GM19452 (cell line): Measurements from ENCODE around the gene RAPGEF1.
"Not testable (repeated sequence)": the region's sequence is repeated elsewhere in the genome, so short reads cannot be mapped to it uniquely, and the experiment has no call there.

Source experiments
- ATAC-seq: cut with Tn5 transposase; IDR thresholded peaks from one replicate; pipeline ENCODE4 v1.9.1; 2021; ENCODE audit not compliant: unreplicated experiment

The RAPGEF1 gene

DNA sequence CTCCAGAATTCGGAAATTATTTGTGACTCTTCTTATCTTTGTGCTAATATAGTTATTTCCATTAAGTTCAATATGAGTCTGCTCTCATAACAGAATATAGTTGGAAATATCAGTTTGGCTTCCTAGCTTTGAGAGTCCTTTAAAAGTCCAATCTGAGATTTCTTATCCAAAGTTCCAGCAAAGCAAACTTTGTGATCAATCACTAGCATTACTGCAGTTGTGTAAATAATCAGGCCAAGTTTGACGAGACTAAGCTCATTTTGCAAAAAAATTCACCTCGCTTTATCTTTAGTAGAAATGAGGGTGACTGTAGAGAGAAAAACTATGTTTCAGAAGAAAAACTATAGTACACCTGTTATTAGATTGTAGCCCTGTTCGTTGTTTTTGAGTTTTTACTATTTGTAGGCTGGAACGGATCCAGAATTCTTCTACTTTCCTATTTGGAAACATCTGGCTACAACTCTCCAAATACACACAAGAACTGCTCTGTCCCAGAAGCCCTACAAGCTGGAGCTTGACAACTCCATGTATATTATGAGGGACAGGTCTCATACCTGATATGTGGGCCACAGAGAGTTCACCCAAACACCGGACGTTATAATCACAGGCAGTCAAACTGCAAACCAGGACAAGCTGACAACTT, 47.8 kb downstream of the RAPGEF1 start:
- no peak for ATAC-seq

DNA sequence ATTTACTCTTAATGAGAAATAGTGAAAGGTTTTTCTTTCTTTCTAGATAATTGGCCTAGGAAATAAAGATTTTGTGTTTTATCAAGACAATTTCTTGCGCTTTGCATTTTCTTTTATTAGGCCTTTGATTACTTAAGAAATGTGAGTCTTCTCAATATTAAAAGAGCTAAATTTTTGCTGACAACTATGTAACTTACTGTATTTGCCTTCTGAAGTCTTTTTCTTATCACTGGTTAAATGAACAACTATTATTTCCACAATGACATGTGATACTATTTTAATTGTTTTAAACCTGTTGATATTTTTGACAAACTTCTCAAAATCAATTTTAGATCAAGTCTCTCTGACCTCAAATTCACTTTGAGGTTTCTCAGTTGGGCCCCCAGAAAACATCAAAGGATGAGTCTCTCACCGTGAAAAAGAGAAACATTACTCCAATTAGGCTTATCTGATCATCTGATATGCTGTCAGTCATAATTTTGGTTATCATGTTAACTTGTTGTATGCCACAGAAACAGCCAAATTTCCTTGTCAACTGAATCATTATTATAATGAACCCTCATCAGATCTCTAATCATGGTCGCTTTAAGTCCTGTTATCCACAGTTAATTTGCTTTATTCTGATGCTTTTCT, 48.8 kb downstream of the RAPGEF1 start:
- no peak for ATAC-seq

DNA sequence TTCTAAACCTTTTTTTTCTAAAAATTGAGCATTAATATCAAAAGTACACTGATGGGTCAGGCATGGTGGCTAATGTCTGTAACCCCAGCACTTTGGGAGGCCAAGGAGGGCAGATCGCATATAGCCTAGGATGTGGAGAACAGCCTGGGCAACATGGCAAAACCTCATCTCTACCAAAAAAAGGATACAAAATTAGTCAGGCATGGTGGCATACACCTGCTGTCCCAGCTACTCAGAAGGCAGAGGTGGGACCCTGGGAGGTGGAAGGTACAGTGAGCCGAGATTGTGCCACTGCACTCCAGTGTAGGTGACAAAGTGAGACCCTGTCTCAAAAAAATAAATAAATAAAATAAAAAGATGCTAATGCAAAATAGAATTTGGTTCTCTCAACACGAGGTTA, 49.4 kb downstream of the RAPGEF1 start:
- no peak for ATAC-seq

DNA sequence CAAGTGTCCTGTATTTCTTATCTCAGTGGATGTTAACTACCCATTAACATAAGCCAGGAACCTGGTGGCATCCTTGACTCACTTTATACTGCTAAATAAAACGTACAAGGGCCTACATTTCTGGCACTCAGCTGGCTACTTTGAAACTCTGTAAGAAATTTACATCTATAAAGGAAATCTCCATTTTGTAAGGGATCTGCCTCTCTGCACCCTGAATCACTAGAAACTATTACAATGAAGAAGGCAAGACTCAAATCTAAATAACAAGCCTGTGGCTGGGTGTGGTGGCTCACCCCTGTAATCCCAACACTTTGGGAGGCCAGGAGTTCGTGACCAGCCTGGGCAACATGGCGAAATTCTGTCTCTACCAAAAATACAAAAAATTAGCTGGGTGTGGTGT, 51.5 kb downstream of the RAPGEF1 start:
- ATAC-seq: no peak

DNA sequence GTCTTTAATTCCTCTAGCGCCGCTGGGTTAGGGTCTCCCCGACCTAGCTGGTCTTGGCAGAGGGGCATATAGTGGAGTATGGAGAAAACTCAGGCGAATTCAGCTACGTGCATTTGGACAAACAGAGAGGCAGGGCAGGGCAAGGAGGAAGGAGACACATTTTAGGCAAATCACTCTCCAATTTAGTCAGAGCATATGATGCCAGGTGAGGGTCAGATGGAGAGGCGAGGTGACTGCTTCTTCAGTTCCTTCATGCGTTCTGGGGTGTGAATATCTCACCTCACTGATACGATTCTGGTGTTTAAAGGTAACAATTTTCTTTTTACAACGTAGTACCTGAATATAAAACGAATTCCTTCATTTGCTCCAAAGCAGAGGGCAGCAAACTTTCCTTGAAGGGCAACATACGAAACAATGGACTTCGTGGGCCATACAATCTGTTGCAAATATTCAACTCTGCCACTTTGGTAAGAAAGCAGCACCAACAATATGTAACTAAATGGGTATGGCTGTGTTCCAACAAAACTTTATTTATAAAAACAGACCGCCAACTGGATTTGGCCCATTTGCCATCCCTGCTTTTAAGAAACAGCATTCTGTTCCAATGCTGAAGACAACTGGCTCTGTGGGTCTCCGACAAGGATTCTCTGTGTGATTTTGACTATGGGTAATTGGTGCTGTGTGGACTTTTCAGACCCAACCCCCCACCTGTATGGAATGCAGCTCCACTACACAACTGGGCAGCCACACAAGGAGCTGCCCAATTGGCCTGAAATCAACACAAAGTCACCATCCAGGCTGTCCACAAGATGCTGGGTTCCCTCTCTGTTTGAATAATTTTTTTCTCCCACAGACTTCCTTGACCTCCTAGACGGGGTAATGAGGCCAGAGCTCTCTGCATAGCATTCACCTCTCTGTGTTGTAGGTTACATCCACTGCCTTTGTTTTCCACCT, 53.8 kb downstream of the RAPGEF1 start:
- no peak for ATAC-seq

DNA sequence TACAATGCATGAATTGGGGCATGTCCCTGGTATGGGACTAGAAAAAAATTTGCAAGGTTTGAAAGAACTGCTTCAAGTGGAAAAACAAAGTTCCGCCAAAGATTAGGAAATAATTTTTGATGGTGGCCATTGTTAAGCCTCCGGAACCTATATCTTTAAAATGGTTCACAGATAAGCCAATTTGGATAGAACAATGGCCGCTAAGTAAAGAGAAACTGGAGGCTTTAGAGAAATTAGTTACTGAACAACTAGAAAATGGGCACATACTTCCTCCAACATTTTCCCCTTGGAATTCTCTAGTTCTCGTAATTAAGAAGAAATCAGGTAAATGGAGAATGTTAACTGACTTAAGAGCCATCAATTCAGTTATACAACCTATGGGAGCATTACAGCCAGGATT, 56.8 kb downstream of the RAPGEF1 start:
- ATAC-seq: not testable (repeated sequence)

DNA sequence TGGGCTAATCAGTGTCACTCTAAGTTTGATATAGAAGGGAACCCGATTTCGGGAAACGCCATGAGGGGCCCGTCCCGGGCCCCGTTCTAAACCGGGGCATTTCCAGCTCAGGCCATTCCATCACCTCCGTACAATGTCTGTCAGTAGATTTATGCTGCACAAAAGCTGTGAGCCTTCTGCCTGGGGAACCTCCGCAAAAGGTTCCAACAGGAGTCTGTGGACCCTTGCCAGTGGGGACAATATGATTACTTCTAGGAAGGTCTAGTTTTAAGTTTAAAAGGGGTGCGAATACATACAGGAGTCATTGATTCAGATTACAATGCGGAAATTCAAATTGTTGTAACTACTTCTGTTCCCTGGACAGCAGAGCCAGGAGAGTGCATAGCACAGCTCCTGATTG, 57.6 kb downstream of the RAPGEF1 start:
- no peak for ATAC-seq

DNA sequence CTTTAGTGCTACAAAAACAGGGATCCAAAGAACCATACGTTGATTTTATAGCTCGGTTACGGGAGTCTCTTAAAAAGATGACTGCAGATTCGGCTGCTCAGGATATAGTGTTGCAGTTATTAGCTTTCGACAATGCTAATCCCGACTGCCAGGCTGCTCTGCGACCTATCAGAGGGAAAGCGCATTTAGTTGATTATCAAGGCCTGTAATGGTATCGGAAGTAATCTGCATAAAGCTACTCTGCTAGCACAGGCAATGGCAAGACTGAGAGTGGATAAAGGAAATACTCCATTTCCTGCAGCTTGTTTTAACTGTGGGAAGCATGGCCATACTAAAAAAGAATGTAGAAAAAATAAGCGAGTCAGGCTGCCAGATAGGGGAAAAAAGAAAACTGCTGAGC, 58.0 kb downstream of the RAPGEF1 start:
- not testable (repeated sequence) for ATAC-seq

DNA sequence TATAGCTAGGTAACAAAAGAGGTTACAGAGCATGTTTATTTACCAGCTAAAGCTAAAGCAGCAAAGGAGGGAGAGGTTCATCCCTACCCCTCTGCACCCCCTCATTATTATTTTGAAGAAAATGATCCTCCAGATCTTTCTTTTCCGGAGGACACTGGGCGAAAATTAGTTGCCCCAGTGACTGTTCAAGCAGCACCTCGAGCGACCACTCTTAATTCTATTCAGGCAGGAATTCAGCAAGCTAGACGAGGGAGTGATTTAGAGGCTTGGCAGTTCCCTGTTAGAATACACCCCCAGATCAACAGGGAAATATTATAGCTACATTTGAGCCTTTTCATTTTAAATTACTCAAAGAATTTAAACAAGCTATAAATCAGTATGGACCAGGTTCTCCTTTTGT, 58.8 kb downstream of the RAPGEF1 start:
- ATAC-seq: not testable (repeated sequence)

DNA sequence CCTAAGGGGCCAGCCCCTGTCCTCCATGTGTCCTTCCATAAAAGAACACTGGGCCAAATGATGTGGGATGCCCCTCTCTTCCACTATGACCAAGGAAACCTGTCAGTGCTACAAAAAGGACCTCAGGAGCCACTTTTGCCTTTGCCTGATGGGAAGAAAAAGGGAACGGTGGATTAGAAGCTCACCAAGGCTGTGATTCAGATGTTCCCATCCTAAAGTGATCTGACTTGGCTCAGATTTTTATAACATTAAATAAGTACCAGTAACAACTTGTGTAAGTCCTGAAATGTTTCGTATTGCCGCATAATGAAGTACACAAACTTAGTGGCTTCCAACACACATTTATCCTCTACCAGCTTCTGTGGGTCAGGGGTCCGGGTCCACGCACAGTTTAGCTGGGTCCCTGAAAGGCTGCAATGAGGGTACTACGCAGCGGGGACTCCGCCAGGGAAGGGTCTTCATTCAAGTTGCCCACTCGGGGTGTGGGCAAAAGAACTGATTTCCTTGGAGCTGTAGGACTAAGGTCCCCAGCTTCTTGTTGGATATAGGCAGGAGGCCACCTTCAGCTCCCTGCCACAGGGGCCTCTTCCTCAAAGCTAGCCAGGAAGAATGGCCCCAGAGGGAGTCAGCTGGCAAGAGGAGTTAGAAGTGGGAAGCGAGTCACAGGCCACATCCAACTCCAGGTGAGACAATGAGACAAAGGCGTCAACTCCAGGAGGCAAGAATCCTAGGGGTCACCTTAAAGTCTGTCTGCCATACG, 60.4 kb downstream of the RAPGEF1 start:
- ATAC-seq: no peak

DNA sequence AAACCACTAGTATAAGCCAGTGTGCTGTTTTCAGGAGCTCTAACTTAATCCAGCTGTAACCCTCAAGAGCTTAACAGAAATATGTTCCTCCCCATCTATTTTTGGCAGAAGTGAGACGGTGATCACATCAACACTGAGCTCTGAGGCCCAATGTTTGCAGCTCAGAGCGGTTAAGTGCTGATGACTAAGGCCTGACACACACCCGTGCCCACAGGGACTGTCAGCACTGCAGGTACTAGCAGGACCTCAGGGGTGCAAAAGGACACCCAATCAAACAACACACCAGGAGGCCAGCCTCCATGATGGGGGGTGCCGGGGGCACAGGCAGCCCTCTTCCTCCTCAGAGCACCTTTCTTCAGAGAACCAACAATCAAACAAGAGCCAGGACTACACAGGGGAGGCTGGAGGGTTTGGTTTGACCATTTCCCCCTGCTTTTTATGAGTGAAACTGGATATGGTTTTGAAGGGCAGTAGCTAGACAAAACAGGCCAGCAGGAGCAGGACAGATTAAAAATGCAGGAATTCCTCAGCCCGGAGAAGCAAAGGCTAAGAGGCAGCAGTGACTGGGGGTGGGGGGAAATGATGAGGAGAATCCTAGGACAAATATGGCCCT, 61.3 kb downstream of the RAPGEF1 start:
- peak; percentile 86 for ATAC-seq

DNA sequence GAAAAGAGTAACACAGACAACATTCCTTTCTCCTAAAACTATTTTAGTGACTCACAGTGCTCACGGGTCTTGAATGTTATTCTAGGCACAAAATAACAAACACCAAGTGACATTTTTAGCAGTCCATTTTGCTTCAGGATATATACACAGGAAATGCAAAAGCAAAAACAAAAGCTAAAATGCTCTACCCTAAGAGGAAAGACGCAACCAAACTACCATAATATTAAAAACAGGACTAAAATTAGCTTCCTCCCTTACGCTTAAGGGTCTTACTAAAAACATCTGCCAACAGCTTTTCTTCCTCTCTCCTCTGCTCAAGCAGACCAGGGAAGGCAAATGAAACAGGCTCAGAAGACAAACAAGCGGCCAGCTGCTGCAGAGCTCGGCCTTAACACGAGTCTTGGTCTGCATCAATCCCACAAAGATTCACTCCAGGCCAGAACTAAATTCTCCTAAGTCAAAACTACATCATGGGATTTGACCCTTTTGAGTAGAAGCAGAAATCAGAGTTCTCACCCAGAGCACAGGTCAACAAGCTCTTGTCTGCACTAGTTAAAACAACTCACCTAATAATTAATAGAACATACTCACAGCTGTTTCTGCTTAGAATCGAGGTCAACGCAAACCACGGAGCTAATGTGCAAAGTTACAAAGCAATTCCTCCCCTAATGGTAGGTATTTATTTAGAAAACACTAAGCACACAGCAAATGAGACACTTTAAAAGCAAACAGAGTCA, 62.3 kb downstream of the RAPGEF1 start:
- no peak for ATAC-seq

DNA sequence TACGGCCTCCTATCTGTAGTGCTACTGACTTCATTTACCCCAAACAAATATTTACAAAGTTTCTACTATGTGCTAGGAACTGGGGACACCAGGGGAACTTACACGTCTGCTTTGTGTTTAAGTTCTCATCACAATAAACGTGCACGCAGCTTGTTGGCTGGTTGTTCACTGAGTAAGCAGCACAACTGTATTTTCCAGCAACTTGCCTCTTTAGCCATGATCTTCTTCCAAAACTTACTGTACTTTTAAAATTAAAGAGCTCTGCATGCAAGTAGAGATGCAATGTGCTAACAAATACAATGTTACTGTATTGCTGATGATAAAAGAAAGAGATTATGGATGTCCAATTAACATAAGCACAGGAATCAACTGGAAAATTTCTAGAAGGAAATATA, 62.8 kb downstream of the RAPGEF1 start:
- ATAC-seq: no peak

DNA sequence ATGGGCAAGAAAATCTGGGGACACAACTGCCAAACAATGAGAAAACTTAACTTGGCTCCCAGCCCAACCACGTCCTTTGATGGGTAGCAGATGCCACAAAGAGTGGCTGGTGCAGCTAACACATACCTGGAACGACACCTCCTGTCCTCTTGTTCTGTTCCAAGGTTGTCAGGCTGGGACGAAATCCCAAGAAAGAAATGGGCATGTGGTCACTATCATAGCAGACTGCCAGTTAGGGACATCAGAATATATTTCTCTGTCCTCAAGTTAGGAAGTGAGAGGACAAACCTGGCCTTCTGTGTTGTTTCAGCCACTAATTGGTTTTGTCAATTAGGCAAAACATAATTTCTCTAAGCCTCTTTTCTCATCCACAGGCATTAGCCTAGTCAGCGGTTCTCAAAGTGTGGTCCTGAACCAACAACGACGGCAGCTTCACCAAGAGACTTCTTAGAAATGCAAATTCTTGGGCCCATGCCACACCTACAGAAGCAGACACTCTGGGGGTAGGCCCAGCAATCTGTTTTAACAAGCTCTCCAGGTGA, 63.4 kb downstream of the RAPGEF1 start:
- no peak for ATAC-seq

DNA sequence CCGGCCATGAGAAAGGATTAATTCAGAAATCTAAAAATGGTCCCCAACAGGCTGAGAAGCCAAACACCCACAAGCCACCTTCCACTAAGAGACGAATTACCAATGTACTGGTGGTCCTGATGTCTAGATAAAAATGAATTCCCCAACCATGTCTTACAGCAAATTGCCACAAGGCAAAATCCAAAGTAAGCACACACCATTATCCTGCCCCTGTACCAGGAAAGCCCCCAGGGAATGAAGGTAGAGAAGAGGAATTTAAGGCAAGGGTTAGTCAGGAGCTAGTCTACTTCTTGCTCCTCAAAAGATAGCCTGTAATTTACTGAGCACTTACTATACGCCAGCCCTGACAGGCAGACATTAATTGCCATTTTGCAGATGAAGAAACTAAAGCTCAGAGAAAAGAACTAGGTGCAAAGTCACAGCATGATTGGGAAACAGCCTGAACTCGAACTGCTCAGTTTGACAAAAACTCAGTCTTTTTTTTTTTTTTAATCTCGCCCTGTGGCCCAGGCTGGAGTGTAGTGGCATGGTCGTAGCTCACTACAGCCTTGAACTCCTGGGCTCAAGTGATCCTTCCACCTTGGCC, 64.3 kb downstream of the RAPGEF1 start:
- no peak for ATAC-seq

DNA sequence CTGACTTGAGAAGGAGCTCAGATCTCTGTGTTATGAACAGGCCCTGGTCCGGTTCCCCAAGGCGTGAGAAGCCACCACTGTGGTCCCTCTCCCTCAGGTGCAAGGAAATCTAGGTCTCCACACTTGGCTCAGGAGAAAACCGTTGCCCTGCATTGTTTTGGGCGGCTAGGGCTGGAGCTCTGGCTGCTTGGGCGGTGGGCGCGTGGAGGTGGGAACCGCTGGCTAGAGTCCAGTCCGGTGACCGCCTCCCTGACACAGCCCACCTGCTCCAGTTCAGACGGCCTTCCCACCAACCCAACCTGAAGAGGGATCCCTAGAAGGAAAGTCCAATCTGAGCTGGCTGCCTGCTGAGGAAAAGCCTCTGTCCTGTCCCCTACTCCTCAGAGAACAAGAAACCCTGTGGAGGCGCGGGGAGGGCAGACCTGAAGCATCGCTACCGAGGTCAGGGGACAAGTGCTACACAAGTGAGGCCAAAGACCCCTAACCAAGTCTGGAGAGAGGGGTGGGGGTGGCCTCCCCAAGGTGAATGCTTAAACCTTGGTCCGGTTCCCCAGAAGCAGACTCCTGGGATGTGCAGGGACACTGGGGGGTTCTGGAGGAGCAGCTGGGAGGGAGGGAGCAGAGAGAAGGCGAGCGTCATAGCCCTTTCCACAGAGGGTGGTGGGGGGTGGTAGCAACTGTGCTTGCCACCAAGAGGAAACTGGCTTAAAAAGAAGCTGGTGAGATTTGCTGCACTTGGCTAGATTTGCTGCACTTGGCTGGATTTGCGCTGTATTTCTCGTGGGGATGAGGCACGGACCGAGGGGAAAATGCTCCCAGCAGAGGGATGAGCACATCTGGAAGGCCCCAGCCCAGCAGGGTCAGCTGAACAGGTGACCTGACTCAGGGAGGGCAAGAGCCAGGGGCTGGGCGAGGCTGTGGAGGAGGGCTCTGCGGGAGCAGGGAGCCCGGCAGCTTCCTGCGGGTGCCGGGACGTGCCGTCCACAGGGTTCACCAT, 65.2 kb downstream of the RAPGEF1 start:
- ATAC-seq: no peak

DNA sequence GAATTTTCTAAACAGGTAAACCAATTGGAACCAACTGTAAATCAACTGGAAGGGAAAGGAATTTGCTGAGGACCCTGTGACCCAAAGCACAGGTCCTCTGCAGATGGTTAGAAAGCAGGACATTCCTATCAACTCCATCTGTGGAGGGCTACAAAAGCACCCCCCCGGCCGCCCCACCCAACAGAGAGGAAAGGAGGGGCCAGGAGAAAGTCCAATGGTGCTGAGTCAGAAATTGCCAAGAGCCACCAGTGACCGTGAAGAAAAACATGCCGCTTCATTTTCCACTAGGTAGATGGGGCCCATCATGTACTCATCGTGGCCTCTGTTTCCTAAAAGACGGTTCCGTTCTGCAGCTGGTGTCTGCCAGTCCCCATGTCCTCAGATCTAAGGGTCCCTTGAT, 66.3 kb downstream of the RAPGEF1 start:
- no peak for ATAC-seq

DNA sequence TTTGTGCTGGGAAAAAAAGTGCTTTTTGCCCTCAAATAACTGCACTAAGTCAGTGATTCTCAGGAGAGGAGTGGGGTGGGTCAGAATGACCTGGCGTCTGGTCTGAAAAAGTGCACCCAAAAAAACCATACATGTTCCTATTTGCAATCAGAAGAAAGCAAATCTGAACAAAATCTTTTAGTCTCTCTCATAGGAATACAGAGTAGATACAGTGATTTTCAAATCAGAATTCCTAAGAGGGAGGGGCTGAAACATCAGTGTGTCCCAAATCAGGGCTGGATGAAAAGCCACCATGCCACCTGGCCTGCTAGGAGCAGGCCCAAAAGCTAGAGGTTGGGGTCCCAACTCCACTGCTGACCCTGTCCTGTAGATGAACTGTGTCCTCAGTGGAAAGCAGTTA, 66.8 kb downstream of the RAPGEF1 start:
- no peak for ATAC-seq
